Muscle of leg (tissue), 11 donors: ENCODE results near the gene INO80C. TPM values are rescaled to one million over a fixed set of nuclear protein-coding genes. Genes with fewer than 3 reads are reported as not detected.

Source experiments
- DNase-seq: peaks from one replicate; pipeline ENCODE4 v3.0.0; 2013
- H3K27ac ChIP-seq: one replicate; pipeline ENCODE4 v1.5.1; 2013; ENCODE audit warnings: mild to moderate bottlenecking, low read length, control low read depth
- H3K27me3 ChIP-seq: one replicate; pipeline ENCODE4 v1.6.1; 2013; ENCODE audit warnings: low read length; ENCODE audit not compliant: control insufficient read depth, insufficient read depth
- H3K36me3 ChIP-seq: one replicate; pipeline ENCODE4 v1.6.1; 2013; ENCODE audit warnings: low read length; ENCODE audit not compliant: control insufficient read depth, insufficient read depth
- H3K4me1 ChIP-seq: one replicate; pipeline ENCODE4 v1.6.1; 2013; ENCODE audit warnings: low read length; ENCODE audit not compliant: control insufficient read depth, insufficient read depth
- H3K4me3 ChIP-seq: one replicate; pipeline ENCODE4 v1.5.1; 2013; ENCODE audit warnings: low read length, control low read depth
- H3K9me3 ChIP-seq: replicated peaks from 2 replicates; pipeline ENCODE4 v1.6.1; 2013; ENCODE audit warnings: low read depth, low read length; ENCODE audit not compliant: control insufficient read depth
- WGBS: methylation state at CpG from one replicate; pipeline ENCODE4 v1.1.5; 2013; ENCODE audit warnings: missing lambda C conversion rate; ENCODE audit not compliant: insufficient coverage; 5-methylcytosine and 5-hydroxymethylcytosine counted together
- polyA plus RNA-seq, 8 donors: library from polyadenylated mRNA; unstranded; fragments of 120-200 nt; gene quantifications; one replicate each; pipeline versions ENCODE4 v1.2.1 to v1.2.3, GENCODE V29; 2013; ENCODE audit warnings: inconsistent platforms in 1 of 8, low replicate concordance in 1 of 8; ENCODE audit not compliant: insufficient read length in 8 of 8, insufficient read depth in 1 of 8
- total RNA-seq: library from RNA; stranded (reverse); fragments of 120-200 nt; gene quantifications from one replicate; pipeline ENCODE4 v1.2.4, GENCODE V29; 2013

The INO80C gene
- total and polyA plus RNA-seq, 9 donors: 5.4 to 33.4 (median 24.8) TPM

DNA sequence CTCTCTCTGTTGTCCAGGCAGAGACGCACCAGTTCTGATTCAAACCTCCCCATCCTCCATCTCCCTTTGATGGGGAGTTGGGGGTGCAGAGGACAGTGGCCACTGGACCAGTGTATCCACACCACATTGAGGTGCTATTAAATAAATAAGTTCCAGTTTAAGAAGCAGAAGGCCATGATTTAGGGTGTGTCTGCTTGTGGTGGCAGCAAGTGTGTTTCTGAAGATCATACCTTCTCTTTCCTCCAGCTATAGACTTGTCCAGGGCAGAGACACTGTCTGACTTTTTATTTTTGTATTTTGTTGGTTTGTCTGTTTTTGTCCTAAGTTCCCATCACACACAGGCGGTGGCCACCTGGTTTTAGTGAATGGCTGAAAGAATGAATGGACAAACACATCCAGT is 16.5 kb upstream of the INO80C start:
- Histone ChIP-seq H3K4me3 (no peak overlapping the region), H3K27me3 (no peaks in the 10 kb centered on the region), H3K4me1 (no peaks in the 10 kb centered on the region), H3K36me3 (no peaks in the 10 kb centered on the region), H3K27ac (no peak overlapping the region), H3K9me3 (no peaks in the 10 kb centered on the region)
- WGBS: no CpG with 5 or more reads among the region's 2 CpGs
- no peak for DNase-seq

DNA sequence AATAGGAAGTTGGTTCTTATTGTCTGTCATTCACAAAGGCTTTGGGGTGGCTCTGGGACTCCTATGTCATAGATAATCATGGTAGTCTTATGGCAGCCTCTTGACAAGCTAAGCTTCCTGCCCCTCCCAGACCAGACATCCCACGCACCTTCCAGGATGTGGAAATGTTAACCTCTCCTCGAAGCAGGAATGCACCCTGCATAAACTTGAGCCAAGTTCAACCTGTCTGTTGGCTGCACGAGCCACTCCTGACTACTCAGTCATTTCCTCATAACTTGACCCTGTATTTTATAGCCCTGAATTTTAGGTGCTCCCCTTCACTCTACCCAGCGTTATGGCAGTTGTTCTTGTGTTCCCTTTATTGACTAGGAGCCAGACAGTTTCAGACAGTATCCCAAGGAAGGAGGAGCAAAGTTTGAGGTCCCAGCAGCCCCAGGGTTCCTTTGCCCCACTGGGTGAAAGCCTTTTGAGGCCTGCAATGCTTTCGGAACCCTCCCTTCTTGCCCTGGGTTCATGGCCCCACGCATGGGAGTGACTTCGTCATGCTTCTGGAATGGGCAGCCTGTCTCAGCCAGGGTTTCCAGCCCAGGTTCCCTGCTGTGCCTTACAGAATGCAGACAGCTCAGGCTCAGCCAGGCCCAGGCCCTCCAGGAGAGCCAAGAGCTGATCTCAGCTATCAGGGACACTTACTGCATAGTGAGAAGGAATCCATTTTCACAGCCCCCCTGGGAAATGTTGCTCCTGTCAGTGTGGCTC is 15.6 kb upstream of the INO80C start:
- DNase-seq: peak; percentile 44
- Histone ChIP-seq H3K4me1 (no peaks in the 10 kb centered on the region), H3K9me3 (no peaks in the 10 kb centered on the region), H3K4me3 (no peak overlapping the region), H3K36me3 (no peaks in the 10 kb centered on the region), H3K27ac (no peak overlapping the region), H3K27me3 (no peaks in the 10 kb centered on the region)
- WGBS: 58% methylated on average over 6 of the region's 7 CpGs

DNA sequence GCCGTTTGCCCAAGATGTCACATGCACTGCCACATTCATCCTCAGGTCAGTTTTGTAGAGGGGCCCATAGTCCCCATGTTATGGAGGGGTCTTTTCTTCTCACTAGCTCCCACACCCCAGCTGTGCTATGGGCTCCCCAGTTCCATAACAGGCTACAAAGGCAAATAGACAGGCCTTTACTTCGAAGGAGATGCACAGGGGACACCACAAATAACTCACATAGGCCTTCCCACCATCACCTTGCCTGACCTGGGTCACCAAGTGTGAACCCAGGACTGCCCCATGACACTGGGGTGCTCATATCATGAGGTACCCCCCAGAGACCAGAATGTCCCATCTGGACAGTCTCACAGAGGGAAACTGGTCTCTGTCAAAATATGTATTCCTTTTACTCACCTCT is 15.0 kb upstream of the INO80C start:
- no peak overlapping the region for H3K27ac ChIP-seq
- no peak overlapping the region for H3K4me3 ChIP-seq
- H3K4me1 ChIP-seq: no peaks in the 10 kb centered on the region
- no peaks in the 10 kb centered on the region for H3K36me3 ChIP-seq
- no CpG with 5 or more reads among the region's 2 CpGs for WGBS
- H3K27me3 ChIP-seq: no peaks in the 10 kb centered on the region
- no peaks in the 10 kb centered on the region for H3K9me3 ChIP-seq
- no peak for DNase-seq

DNA sequence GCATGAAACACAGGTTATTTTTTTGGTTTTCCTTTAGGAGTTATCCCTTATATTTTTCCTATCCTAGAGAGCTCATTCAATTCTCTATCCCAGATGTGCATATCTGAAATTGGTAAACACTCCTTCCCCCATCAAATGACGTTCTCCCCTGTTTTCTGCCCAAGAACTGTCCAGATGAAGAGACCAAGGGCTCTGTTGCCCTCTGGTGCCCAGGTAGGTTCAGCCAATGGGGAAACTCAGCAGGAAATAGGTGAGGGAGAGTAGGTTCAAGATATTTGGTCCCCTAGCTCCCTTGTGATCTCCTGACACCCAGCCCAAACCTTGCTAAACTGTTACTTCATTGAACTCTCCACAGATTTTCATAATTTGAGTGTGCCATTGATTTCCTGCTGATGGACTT is 14.1 kb upstream of the INO80C start:
- no peak overlapping the region for H3K27ac ChIP-seq
- WGBS: no CpG with 5 or more reads among the region's 1 CpG

DNA sequence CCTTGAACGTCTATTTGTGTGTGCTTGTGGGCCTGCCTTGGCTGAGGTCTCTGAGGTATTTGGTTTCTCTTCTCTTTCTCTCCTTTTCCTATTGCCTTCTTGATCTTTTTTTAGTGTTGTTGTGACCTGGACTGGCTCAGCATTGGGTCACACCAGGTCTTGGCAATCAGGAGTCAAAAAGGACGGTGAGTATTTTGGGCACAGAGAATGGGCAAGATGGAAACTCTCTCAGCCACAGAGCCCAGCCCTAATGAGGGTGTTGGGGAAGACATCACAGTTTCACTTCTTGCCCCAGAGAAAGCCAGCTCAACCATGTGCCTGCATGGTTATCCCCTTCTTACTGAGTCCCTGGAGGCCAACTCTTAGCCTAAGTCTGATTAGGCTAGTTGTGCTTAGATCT is 13.7 kb upstream of the INO80C start:
- Histone ChIP-seq H3K9me3 (no peaks in the 10 kb centered on the region), H3K4me1 (no peaks in the 10 kb centered on the region), H3K4me3 (no peak overlapping the region), H3K27ac (no peak overlapping the region), H3K36me3 (no peaks in the 10 kb centered on the region), H3K27me3 (no peaks in the 10 kb centered on the region)
- DNase-seq: no peak
- WGBS: no CpG with 5 or more reads among the region's 2 CpGs

More for the DNA sequence above, 14.1 kb upstream of the INO80C start:
- H3K27me3 ChIP-seq: no peaks in the 10 kb centered on the region
- H3K4me3 ChIP-seq: no peak overlapping the region
- DNase-seq: no peak
- no peaks in the 10 kb centered on the region for H3K36me3 ChIP-seq
- no peaks in the 10 kb centered on the region for H3K4me1 ChIP-seq
- no peaks in the 10 kb centered on the region for H3K9me3 ChIP-seq

DNA sequence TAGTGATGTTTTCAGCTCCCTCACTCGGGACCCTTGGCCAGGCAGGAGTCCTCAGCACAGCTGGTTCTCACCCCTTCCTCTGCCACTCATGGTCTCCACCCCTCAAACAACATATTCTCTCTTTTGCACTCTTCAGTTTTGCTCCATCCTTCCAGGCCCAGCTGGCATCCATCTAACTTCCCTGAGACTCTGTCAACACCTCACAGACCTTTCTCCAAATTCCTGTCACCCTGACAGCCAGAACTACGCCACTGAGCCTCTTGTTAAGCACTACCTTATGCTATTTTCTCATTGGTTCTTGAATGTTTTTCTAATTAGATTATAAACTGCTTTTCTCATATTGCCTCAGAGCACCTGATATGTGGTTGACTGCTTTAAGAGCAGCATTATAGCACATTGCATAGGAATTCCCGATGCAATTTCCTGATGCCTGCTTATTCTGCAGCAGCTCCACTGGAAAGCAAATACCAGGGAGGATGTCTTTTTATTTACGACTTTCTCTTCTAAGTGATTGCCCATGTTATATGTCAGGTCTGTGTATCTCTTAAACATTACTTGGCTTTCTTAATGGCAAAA is 12.4 kb upstream of the INO80C start:
- Histone ChIP-seq H3K27me3 (no peaks in the 10 kb centered on the region), H3K4me1 (no peaks in the 10 kb centered on the region), H3K9me3 (no peaks in the 10 kb centered on the region), H3K27ac (no peak overlapping the region), H3K36me3 (no peaks in the 10 kb centered on the region), H3K4me3 (no peak overlapping the region)
- 10% methylated on average over 2 of the region's 4 CpGs for WGBS
- peak; percentile 17 for DNase-seq

DNA sequence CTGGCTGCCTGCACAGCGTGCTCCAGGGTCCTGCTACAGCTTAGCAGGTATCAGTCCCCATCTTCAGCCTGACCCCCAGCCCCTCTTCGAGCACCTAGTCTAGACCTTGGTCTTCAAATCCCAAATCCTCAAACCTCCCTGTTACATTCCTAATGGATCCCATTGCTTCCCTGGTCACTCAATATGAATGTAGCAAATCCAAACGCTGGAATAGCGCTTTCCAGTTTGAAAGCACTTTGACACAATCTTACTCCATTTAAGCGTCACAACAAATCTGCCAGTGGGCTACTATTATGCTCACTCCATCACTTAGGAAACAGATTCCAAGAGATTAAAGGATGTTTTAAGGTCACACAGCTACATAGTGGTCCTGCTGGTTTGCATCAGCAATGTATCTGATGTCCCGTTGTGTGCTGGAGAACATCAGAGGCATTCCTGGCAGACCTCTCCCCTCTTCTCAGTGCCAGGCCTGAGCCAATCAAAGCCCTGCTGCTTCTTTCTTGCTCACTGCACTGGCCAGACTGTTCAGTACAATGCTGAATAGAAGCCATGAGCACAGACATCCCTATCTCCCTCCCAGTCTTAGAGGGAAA is 11.1 kb upstream of the INO80C start:
- no peaks in the 10 kb centered on the region for H3K4me1 ChIP-seq
- H3K4me3 ChIP-seq: no peak overlapping the region
- peaks cover 3% of the 10 kb centered on the region for H3K27me3 ChIP-seq
- no peak for DNase-seq
- H3K9me3 ChIP-seq: no peaks in the 10 kb centered on the region
- no peak overlapping the region for H3K27ac ChIP-seq
- H3K36me3 ChIP-seq: no peaks in the 10 kb centered on the region
- WGBS: 67% methylated on average over 3 of the region's 6 CpGs

DNA sequence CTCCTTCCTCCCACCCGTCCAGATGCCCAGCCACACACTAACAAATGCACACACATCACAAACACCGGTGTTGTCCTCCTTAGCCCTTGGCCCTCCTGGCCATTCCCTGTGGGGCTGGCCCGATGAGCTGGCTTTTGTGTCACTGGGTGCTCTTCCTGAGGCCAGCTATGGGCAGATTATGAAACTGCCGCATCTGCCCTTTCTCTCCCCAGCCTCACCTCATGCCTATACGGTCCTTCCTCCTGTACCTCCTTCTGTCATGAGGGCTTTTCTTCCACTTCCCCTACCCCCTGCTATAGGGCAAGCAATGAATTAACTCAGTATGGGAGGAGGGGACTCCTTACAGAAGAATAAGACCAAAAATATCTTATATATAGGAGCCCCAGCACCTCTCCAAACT is 10.3 kb upstream of the INO80C start:
- Histone ChIP-seq H3K27me3 (peaks cover 3% of the 10 kb centered on the region), H3K36me3 (no peaks in the 10 kb centered on the region), H3K9me3 (no peaks in the 10 kb centered on the region), H3K4me1 (no peaks in the 10 kb centered on the region), H3K4me3 (no peak overlapping the region), H3K27ac (no peak overlapping the region)
- no peak for DNase-seq
- WGBS: 97% methylated on average over 2 of the region's 5 CpGs

DNA sequence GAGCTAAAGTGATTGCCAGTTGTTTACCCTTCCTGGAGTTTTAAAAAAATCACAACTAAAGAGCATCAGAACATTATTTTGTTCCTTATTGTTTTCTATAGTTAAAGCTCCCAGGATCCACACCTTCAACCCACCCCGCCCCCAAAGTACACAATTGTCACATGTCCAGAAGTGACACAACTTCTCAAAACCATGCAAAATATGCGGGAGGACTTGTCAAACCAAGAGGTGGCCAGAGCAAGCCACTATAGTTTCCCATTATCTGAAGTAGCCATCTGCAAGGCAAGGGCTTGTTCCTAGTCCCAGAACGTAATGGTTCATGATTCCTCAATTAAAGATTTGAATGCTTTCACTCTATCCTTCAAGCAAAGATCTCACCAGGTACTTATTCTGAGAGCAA is 9.9 kb upstream of the INO80C start:
- no peaks in the 10 kb centered on the region for H3K4me1 ChIP-seq
- H3K27me3 ChIP-seq: peaks cover 3% of the 10 kb centered on the region
- no peak for DNase-seq
- H3K4me3 ChIP-seq: no peak overlapping the region
- H3K27ac ChIP-seq: no peak overlapping the region
- no peaks in the 10 kb centered on the region for H3K9me3 ChIP-seq
- no peaks in the 10 kb centered on the region for H3K36me3 ChIP-seq
- WGBS: 80% methylated on average over 3 of the region's 3 CpGs

DNA sequence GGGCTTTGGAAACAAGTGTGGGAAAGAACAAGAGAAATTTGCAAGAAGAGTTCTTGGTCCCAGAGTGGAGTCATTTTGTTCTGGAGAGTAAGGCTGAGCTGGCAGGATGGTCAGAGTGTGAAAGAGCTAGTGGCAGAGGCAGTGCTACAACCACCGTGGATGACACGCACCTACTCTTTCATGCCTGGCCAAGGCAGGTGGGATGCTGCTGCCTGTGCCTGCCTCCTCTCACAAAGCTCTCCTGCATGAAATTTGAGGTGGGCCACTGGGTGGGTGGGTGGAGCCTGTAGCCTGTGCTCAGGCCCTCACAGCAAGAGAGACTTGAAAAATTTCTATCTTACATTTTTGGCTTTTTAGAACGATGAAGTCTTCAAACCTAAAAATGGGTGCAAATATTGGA is 9.4 kb upstream of the INO80C start:
- WGBS: 25% methylated on average over 2 of the region's 3 CpGs
- no peaks in the 10 kb centered on the region for H3K4me1 ChIP-seq

More for the DNA sequence above, 9.4 kb upstream of the INO80C start:
- H3K27me3 ChIP-seq: peaks cover 3% of the 10 kb centered on the region
- no peak overlapping the region for H3K27ac ChIP-seq
- DNase-seq: no peak
- H3K9me3 ChIP-seq: no peaks in the 10 kb centered on the region
- H3K36me3 ChIP-seq: no peaks in the 10 kb centered on the region
- H3K4me3 ChIP-seq: no peak overlapping the region
